Measurements from ENCODE around the gene GRID2. TPM values are rescaled to one million over a fixed set of nuclear protein-coding genes. Genes with fewer than 3 reads are reported as not detected.

The GRID2 gene
- total and polyA plus RNA-seq, 2 of the 4 experiments (the other 2 are of a cell fraction), result under 0.01 TPM; not detected in 1

DNA sequence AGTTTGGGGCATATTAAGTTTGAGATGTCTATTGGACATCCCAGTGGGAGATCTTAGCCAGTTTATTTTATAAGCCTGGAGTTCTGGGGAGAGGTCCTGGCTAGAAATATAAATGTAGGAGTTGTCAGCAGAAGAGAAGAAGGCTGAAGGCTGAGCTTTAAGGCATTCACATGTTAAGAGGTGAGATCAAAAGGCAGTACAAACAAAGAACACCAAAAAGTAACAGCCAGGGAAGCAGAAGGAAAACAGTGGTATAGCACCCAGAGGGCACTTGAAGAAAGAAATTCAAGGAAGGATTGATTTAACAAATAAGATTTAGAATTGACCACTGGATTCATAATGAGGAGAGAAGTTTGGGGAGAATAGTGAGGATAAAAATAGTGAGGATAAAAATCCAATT, 1383.5 kb downstream of the GRID2 start:
- ATAC-seq (ENCODE audit: low read depth), result no peak

More for the DNA sequence above, 1383.5 kb downstream of the GRID2 start:
- Histone ChIP-seq H3K14ac (replicated peaks; ENCODE audit: low read depth, low read length) (no peak overlapping the region), H2AFZ (replicated peaks; ENCODE audit: low read length, poor library complexity) (no peak overlapping the region), H3K79me1 (ENCODE audit: low read depth in 1 of 2, low read length in 2 of 2) (no peaks in the 10 kb centered on the region), H2BK20ac (ENCODE audit: low read depth, low read length) (no peak overlapping the region), H2BK120ac (ENCODE audit: low read depth, low read length) (no peak overlapping the region), H3K27ac (ENCODE audit: insufficient read depth, low read length) (no peak overlapping the region), H3K23ac (ENCODE audit: low read depth, low read length) (no peak overlapping the region), H2BK5ac (ENCODE audit: low read depth, low read length, poor library complexity, severe bottlenecking) (no peak overlapping the region), H3K4ac (ENCODE audit: low read depth, low read length) (no peak overlapping the region), H4K8ac (ENCODE audit: low read depth in 2 of 2, low read length in 2 of 2) (no peak overlapping the region), H2BK15ac (ENCODE audit: low read depth, low read length) (no peak overlapping the region), H4K91ac (ENCODE audit: insufficient read depth, low read depth, low read length) (no peak overlapping the region), H3K4me3 (ENCODE audit: insufficient read depth, low read depth, low read length) (no peak overlapping the region), H3K9ac (ENCODE audit: low read depth, low read length) (no peak overlapping the region), H3K36me3 (ENCODE audit: control insufficient read depth, insufficient read depth, low read length) (no peaks in the 10 kb centered on the region), H3K4me1 (ENCODE audit: control insufficient read depth, insufficient read depth, low read length) (no peaks in the 10 kb centered on the region), H4K20me1 (ENCODE audit: insufficient read depth, low read length) (no peaks in the 10 kb centered on the region), H3K27me3 (ENCODE audit: control insufficient read depth, insufficient read depth, low read length) (no peaks in the 10 kb centered on the region), H2AK5ac (ENCODE audit: low read depth, low read length) (no peak overlapping the region), H2AK9ac (replicated peaks; ENCODE audit: low read depth, low read length, poor library complexity) (no peak overlapping the region), H3K18ac (ENCODE audit: low read depth, low read length) (no peak overlapping the region), H3K9me3 (ENCODE audit: control insufficient read depth, insufficient read depth, low read length) (no peaks in the 10 kb centered on the region), H3K4me2 (ENCODE audit: low read depth, low read length) (no peak overlapping the region), H3K56ac (ENCODE audit: extremely low read depth, insufficient read depth, low read length) (no peak overlapping the region), H4K5ac (ENCODE audit: low read depth, low read length) (no peak overlapping the region), H3K9me1 (ENCODE audit: insufficient read depth, low read length) (no peaks in the 10 kb centered on the region)
- ChIA-PET POLR2A (ENCODE audit: unreplicated experiment) (no interaction called here), CTCF (no interaction called here)
- no TSS peak for BruUV-seq (replicated peaks)
- in situ Hi-C loops (cut with MboI; ENCODE audit: low sequenced_read_pairs), result no loop called here
- intact Hi-C loops (cut with micrococcal nuclease), result no loop called here
- dilution Hi-C loops (cut with HindIII; ENCODE audit: low sequenced_read_pairs, unreplicated experiment), result no loop called here
- DNase-seq, result no peak
- TF ChIP-seq MAZ (IDR thresholded peaks at IDR 0.05; ENCODE audit: borderline replicate concordance, low read depth, low read length) (no peak), CEBPB (IDR thresholded peaks at IDR 0.05; ENCODE audit: low read depth, low read length) (no peak), POLR2A (IDR thresholded peaks at IDR 0.05; ENCODE audit: low read depth, low read length) (no peak), SMC3 (IDR thresholded peaks at IDR 0.05; ENCODE audit: low read depth, low read length) (no peak), RFX5 (IDR thresholded peaks at IDR 0.05; ENCODE audit: low read depth, low read length) (no peak), BHLHE40 (IDR thresholded peaks at IDR 0.05; ENCODE audit: low read depth, low read length) (no peak), FOS (IDR thresholded peaks at IDR 0.05; ENCODE audit: low read depth, low read length) (no peak), MAFK (IDR thresholded peaks at IDR 0.05; ENCODE audit: low read depth, low read length) (no peak), RAD21 (IDR thresholded peaks at IDR 0.05; ENCODE audit: low read length) (no peak), MXI1 (IDR thresholded peaks at IDR 0.05; ENCODE audit: borderline replicate concordance, low read depth, low read length) (no peak)
- TF ChIP-seq, protein P1, sequence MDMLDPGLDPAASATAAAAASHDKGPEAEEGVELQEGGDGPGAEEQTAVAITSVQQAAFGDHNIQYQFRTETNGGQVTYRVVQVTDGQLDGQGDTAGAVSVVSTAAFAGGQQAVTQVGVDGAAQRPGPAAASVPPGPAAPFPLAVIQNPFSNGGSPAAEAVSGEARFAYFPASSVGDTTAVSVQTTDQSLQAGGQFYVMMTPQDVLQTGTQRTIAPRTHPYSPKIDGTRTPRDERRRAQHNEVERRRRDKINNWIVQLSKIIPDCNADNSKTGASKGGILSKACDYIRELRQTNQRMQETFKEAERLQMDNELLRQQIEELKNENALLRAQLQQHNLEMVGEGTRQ (IDR thresholded peaks at IDR 0.05; ENCODE audit: low read depth, low read length), result no peak
- TF ChIP-seq, protein P2, sequence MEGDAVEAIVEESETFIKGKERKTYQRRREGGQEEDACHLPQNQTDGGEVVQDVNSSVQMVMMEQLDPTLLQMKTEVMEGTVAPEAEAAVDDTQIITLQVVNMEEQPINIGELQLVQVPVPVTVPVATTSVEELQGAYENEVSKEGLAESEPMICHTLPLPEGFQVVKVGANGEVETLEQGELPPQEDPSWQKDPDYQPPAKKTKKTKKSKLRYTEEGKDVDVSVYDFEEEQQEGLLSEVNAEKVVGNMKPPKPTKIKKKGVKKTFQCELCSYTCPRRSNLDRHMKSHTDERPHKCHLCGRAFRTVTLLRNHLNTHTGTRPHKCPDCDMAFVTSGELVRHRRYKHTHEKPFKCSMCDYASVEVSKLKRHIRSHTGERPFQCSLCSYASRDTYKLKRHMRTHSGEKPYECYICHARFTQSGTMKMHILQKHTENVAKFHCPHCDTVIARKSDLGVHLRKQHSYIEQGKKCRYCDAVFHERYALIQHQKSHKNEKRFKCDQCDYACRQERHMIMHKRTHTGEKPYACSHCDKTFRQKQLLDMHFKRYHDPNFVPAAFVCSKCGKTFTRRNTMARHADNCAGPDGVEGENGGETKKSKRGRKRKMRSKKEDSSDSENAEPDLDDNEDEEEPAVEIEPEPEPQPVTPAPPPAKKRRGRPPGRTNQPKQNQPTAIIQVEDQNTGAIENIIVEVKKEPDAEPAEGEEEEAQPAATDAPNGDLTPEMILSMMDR (conservative IDR thresholded peaks at IDR 0.05; ENCODE audit: low read depth, low read length), result no peak
